Measurements from ENCODE around the gene NFATC2.

The NFATC2 gene

GRCh38 chr20:51536116-51537069 lies 6.1 kb downstream of the NFATC2 start:
- peak in 1 of 5 experiments; percentile 59 for DNase-seq

- no peak for DNase-seq
Measured at GRCh38 chr20:51535674-51536073, 6.8 kb downstream of the NFATC2 start.

DNA sequence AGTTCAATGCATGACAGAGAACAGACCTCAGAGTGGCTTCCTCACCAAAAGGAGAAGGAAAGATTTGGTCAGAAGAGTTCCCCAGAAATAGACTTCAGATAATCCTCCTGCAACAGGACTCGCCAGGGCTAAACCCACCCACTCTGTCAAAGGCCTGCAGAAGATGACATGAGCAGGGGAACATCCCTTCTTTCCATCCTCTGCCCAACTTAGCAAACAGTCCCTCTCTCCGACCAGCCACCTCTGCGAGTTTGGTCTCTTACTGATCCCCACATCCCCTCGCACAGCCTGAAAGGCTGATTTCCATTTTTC lies 7.5 kb downstream of the NFATC2 start:
- peak in 1 of 5 experiments; percentile 58 for DNase-seq

- DNase-seq: no peak
Measured at GRCh38 chr20:51533291-51534172, 9.0 kb downstream of the NFATC2 start.

DNA sequence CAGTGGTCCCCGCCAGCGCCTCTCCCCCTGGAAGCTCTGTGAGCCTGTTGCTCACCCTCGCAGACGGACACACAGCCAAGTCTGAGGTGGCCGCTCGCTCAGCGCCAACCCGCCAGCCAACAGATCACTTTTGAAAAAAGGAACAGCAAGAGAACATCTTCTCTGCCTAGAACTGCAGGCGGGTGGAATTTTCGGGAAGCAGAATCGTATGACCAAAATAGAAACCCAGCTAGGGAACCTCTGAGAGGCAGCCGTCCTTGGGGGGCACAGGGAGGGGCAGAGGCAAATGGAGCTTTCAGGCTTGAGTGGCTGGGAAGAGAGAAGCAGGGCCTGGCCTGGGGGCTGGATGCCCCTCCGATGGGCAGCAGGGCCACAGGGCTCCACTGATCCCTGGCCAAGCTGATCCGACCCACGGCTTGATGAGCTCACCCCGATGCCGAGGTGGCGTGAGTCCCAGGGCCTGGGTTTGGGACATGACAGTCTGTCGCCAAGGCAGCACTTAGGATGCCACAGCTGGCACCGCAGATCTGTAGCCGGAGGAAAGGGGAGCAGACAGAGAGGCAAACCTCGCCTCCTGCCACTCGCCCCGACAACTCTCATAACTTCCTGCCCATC lies 9.8 kb downstream of the NFATC2 start:
- peak in 2 of 5 experiments; percentile 34 to 60 for DNase-seq

DNA sequence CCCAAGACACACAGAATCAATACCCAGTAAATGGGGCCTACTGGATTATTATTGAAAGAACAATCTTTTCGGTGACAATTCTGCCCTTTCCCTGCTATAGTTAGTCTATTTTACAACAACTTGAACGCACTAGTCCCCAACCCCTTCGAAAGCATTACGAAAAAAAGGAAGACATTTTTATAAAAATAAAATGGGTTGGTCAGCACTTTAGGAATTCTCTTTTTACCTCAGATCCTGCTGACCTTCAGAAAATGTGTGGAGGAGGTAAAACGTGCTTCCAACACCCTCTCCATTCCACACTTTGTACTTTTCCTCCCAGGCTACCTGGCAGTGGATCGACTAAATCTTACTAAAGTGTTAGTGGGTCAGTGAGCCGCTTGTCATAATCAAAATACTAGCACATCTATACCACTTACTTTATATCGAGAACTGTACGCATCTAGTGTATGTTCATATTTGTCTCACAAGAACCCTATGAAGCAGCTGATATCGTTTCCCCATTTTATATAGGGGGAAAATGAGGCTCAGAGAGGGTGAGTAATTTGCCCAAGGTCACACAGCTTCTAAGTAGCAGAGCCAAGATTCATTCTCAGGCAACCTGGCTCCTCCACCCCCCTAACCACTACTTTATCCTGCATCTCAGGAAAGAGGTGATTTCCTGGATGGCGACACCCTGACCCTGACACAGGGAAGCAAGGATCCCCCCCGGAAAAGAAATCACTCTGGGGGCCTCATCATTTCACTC lies 10.6 kb downstream of the NFATC2 start:
- DNase-seq: no peak

DNA sequence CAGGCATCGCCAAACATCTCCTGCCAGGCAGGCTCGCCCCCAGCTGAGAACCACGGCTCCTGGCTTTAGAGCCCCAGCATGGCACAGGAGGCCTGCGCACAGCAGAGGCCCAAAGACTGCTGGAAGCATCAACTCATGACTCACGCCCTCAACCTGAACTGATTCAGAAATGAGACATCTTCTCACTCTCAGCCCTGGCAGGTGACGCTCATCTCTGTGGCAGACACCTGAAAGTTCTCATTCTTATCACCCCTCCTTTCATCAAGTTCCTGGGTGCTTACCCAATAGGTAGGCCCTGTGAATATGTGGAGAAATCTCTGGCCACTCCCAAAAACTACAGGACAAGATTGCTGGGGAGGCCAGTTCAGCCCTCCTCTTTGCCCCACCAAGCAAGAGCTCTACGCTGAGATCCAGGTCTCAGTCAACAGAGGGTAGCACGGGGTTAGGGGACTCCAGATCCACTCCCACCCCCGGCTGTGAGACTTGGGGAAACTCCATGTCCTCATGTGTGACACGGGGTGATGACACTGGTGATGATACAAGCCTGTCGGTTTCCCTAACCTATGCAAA lies 11.3 kb downstream of the NFATC2 start:
- DNase-seq: peak in 4 of 5 experiments; percentile 53 to 88 (median 70)

GRCh38 chr20:51529758-51530157 lies 12.8 kb downstream of the NFATC2 start:
- peak in 4 of 5 experiments; percentile 56 to 85 (median 68) for DNase-seq

GRCh38 chr20:51529081-51529681 lies 13.3 kb downstream of the NFATC2 start:
- peak in 2 of 5 experiments; percentile 64 to 90 for DNase-seq

DNA sequence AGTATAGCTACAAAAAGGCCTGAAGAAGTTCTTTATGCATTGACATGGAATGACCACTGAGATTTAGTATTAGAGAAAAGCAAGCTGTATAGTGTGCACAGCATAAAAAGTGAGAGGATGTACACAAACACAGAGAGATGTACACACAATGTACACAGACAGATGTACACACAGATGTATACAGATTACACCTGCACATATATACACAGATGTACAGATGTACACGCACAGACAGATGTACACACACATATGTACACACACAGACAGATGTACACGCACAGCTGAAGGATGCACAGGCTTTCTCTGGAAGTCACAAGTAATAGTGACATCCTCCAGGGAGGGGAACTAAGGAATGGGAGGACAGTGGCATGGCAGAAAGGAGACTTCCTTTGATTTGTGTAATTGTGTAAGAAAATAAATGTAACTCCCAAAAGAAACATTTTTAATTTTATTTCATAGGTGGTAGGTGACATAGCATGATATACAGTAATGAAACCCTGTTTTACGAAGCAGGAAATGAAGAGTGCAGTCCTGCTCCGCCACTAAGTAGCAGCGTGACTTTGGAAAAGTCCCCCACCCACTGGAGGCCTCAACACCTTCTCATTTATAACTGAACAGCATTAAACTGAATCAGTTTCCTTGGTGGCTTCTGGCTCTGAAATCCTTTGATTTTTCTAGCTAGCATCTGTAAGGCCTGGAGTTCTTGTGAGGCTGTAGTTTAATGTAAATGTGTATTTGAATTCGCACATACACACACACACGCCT lies 14.1 kb downstream of the NFATC2 start:
- peak in 4 of 5 experiments; percentile 33 to 75 (median 51) for DNase-seq

DNA sequence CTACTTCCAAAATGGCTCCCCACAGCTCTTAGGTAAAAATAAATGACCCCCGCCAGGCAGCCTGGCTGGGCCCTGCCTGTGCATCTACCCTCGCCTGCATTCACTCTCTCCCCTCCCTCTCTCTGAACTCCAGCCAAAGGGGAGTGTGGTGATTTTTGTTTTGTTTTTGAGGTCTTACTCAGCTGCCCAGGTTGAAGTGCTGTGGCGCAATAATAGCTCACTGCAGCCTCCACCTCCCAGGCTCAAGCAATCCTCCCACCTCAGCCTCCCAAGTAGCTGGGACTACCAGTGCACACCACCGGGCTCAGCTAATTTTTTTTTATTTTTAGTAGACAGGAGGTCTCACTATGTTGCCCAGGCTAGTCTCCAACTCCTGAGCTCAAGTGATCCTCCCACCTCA lies 15.8 kb downstream of the NFATC2 start:
- no peak for DNase-seq

- DNase-seq: no peak
Measured at GRCh38 chr20:51526106-51526470, 16.4 kb downstream of the NFATC2 start.

GRCh38 chr20:51525241-51526105 lies 17.0 kb downstream of the NFATC2 start:
- peak in 4 of 5 experiments; percentile 37 to 70 (median 52) for DNase-seq

- DNase-seq: no peak
Measured at GRCh38 chr20:51523276-51524013, 19.1 kb downstream of the NFATC2 start.

- no peak for DNase-seq
Measured at GRCh38 chr20:51522207-51522606, 20.3 kb downstream of the NFATC2 start.

DNA sequence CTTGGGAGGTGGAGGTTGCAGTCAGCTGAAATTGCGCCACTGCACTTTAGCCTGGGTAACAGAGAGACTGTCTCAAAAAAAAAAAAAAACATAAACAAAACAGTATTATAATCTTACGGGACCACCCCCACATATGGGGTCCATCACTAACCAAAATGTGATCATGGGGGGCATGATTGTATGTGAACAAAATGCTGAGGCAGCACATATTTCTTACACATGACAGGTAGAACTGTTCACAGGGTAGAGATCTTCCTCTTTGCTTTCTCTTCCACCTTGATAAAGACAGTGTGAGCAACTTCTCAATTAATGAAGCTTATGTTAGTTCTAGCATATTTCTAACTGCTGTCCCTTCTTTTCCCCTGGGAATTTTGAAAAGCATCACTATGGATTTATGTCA lies 24.7 kb downstream of the NFATC2 start:
- DNase-seq: no peak

DNA sequence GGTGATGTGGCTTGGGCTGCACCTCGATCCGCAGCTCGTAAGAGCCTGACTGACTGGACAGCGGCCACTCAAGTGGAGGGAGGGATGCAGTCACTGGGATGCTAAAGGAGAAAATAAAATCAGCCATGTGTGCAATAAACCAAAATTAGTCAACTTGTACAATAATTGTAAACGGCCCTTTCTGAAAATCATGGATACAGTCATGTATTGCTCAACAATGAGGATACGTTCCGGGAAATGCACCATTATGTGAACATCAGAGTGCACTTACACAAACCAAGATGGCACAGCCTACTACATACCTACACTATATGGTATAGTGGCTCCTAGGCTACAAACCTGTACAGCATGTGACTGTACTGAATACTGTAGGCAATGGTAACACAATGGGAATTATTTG lies 25.7 kb downstream of the NFATC2 start:
- DNase-seq: no peak

DNA sequence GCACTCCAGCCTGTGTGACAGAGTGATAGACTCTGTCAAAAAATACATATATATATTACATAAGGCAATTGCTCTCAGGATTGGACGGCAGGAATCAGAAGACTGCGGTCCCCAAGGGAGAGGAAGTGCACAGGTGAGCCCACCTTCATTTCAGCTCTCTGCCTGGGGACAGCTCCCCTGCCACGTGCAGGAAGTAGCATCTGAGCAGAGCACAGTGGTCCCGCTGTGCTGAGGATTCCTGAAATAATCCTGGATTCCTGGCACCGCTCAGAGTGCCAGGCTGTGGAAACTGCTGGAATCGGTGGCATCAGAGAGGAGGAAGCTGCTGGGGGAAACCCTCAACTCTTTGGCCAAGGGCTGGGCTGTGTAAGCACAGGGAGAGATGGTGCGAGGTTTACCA lies 27.7 kb downstream of the NFATC2 start:
- DNase-seq: no peak

- DNase-seq: peak in 1 of 5 experiments; percentile 31
Measured at GRCh38 chr20:51514249-51514648, 28.3 kb downstream of the NFATC2 start.
